Activated CD8-positive, alpha-beta T cell treated with anti-CD3 and anti-CD28 coated beads for 36 hours (primary cell): ENCODE results near the gene APLP1. TPM values are rescaled to one million over a fixed set of nuclear protein-coding genes. Genes with fewer than 3 reads are reported as not detected.

Source experiments
- ATAC-seq: fragments of 200-7000 bp; cut with Tn5 transposase; one replicate; pipeline ENCODE4 v1.10.0; 2021; ENCODE audit warnings: mild to moderate bottlenecking, moderate library complexity
- CTCF ChIA-PET: fragments of 350-600 bp; sonication (Branson Sonifier 250); formaldehyde crosslinking; loops from one replicate; lab custom pipeline; 2021; ENCODE audit warnings: antibody characterized with exemption; lab: Charles Lee
- POLR2A ChIA-PET: fragments of 350-600 bp; sonication (Branson Sonifier 250); formaldehyde crosslinking; loops from one replicate; lab custom pipeline; 2021; ENCODE audit warnings: antibody characterized with exemption; lab: Charles Lee
- DNase-seq: peaks from one replicate; pipeline ENCODE4 v3.0.0-alpha.2; 2020
- H3K27ac Mint-ChIP-seq: one replicate; pipeline ENCODE4 v1.8.0; 2021; ENCODE audit warnings: mild to moderate bottlenecking, mixed read lengths
- H3K27me3 Mint-ChIP-seq: one replicate; pipeline ENCODE4 v1.8.0; 2021; ENCODE audit warnings: mixed read lengths
- H3K36me3 Mint-ChIP-seq: one replicate; pipeline ENCODE4 v1.8.0; 2021; ENCODE audit warnings: low read depth, mixed read lengths
- H3K4me1 Mint-ChIP-seq: one replicate; pipeline ENCODE4 v1.8.0; 2021; ENCODE audit warnings: low read depth, mixed read lengths
- H3K4me3 Mint-ChIP-seq: one replicate; pipeline ENCODE4 v1.8.0; 2021; ENCODE audit warnings: mild to moderate bottlenecking, moderate library complexity, mixed read lengths
- H3K9me3 Mint-ChIP-seq: one replicate; pipeline ENCODE4 v1.8.0; 2021; ENCODE audit warnings: mixed read lengths
- CTCF ChIP-seq: fragments of 200-600 bp; IDR thresholded peaks from one replicate; pipeline ENCODE4 v1.8.0; 2022; ENCODE audit warnings: antibody characterized with exemption, mild to moderate bottlenecking
- intact Hi-C: fragments of 100-400 bp; cut with micrococcal nuclease; formaldehyde crosslinking; loops from one replicate; pipeline ENCODE4 v1.10.0; 2022
- total RNA-seq, 2 experiments: library from RNA; stranded (reverse); gene quantifications; one replicate each; pipeline ENCODE4 v1.2.3, GENCODE V29; 2021

Gene APLP1
- total RNA-seq, 2 experiments from 2014 or later, result 2.0 to 2.1 TPM

GRCh38 chr19:35871611-35872010, 3.2 kb downstream of the APLP1 start:
- ChIA-PET POLR2A (no interaction called here), CTCF (no interaction called here)
- Mint-ChIP-seq H3K36me3 (no peaks in the 10 kb centered on the region), H3K4me3 (no peak overlapping the region), H3K27ac (no peak overlapping the region), H3K4me1 (peaks cover 13% of the 10 kb centered on the region), H3K27me3 (peaks cover 36% of the 10 kb centered on the region), H3K9me3 (no peaks in the 10 kb centered on the region)
- DNase-seq (no peak), ATAC-seq (no peak)
- intact Hi-C loops, result no loop called here
- TF ChIP-seq CTCF, result no peak

- Mint-ChIP-seq H3K9me3 (no peaks in the 10 kb centered on the region), H3K4me1 (peaks cover 13% of the 10 kb centered on the region), H3K27ac (no peak overlapping the region), H3K27me3 (peaks cover 35% of the 10 kb centered on the region), H3K4me3 (no peak overlapping the region), H3K36me3 (no peaks in the 10 kb centered on the region)
- ATAC-seq (no peak), DNase-seq (no peak)
- POLR2A ChIA-PET, result no interaction called here
- intact Hi-C loops, result no loop called here
- TF ChIP-seq CTCF, result no peak
- CTCF ChIA-PET, result no interaction called here
These were observed 3.8 kb downstream of the APLP1 start for GRCh38 chr19:35872180-35872579.

- no peak for TF ChIP-seq CTCF
- Mint-ChIP-seq H3K36me3 (no peaks in the 10 kb centered on the region), H3K27me3 (peaks cover 31% of the 10 kb centered on the region), H3K4me1 (peaks cover 8% of the 10 kb centered on the region), H3K4me3 (no peak overlapping the region), H3K27ac (no peak overlapping the region), H3K9me3 (no peaks in the 10 kb centered on the region)
- intact Hi-C loops, result no loop called here
- no peak for DNase-seq
- no peak for ATAC-seq
- POLR2A ChIA-PET, result no interaction called here
- CTCF ChIA-PET, result no interaction called here
These were observed 6.1 kb downstream of the APLP1 start for GRCh38 chr19:35874392-35874930.

- no peak for ATAC-seq
- Mint-ChIP-seq H3K4me3 (no peak overlapping the region), H3K36me3 (no peaks in the 10 kb centered on the region), H3K27ac (no peak overlapping the region), H3K9me3 (no peaks in the 10 kb centered on the region), H3K4me1 (peaks cover 5% of the 10 kb centered on the region), H3K27me3 (peaks cover 19% of the 10 kb centered on the region)
- no peak for DNase-seq
- ChIA-PET CTCF (interaction anchor here (1.5 to 6.1 kb wide), 3 partner anchors 9 to 53 kb away, joined by 3 to 88 read pairs (median 6); no protein-coding TSS in a partner anchor), POLR2A (interaction anchor here (0.6 kb wide), 1 partner anchor 323 kb away, joined by 3 read pairs; no protein-coding TSS in a partner anchor)
- no peak for TF ChIP-seq CTCF
- intact Hi-C loops, result no loop called here
These were observed 10.7 kb downstream of the APLP1 start for GRCh38 chr19:35879068-35879467.

DNA sequence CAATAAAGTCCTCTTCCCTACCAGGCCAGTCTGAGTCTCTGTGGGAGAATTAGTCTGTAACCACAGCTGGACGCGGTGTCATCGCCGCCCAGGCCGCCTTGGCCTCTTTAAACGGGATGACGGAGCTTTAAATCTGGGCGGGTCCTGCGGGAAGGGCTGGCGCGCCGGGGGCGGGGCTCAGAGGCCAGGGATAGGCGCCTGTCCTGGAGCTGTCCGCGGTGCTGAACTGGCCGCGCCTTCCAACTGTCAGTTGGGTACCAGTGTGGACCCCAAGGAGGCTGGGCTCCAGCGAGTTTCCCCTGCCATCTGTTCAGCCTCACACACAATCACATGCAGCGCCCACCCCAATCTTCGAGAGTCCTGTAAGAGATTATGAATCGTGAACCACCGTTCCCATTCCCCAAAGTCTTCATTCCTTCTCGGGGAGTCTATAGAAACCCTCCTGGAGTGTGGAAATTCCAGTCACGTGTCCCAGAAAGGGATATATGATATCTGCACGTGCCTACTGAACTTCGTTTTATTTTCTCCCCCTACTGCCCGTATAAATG, 11.5 kb downstream of the APLP1 start:
- Mint-ChIP-seq H3K4me1 (peaks cover 5% of the 10 kb centered on the region), H3K36me3 (no peaks in the 10 kb centered on the region), H3K27me3 (peaks cover 19% of the 10 kb centered on the region), H3K4me3 (no peak overlapping the region), H3K27ac (no peak overlapping the region), H3K9me3 (no peaks in the 10 kb centered on the region)
- TF ChIP-seq CTCF, result no peak
- DNase-seq, result peak; percentile 92
- ChIA-PET POLR2A (interaction anchor here (0.6 kb wide), 1 partner anchor 32 kb away, joined by 3 read pairs; no protein-coding TSS in a partner anchor), CTCF (interaction anchor here (1.5 to 6.1 kb wide), 3 partner anchors 10 to 52 kb away, joined by 3 to 88 read pairs (median 6); no protein-coding TSS in a partner anchor)
- intact Hi-C loops, result no loop called here
- ATAC-seq, result peak; percentile 90
